GM04504 (cell line): ENCODE results near the gene CPD.
"Not testable (repeated sequence)": the region's sequence is repeated elsewhere in the genome, so short reads cannot be mapped to it uniquely, and the experiment has no call there.

Experiments
- DNase-seq: peaks from one replicate; pipeline ENCODE4 v3.0.0-alpha.2; 2012; ENCODE audit warnings: low read depth

The CPD gene

GRCh38 chr17:30388321-30389179 lies 9.8 kb downstream of the CPD start:
- DNase-seq, result no peak

GRCh38 chr17:30389756-30390300 lies 11.1 kb downstream of the CPD start:
- DNase-seq, result no peak

- DNase-seq, result no peak
These were observed 12.8 kb downstream of the CPD start for GRCh38 chr17:30391534-30391933.

GRCh38 chr17:30393491-30393890 lies 14.8 kb downstream of the CPD start:
- DNase-seq, result no peak

- DNase-seq, result no peak
These were observed 15.5 kb downstream of the CPD start for GRCh38 chr17:30393911-30394867.

GRCh38 chr17:30395398-30396022 lies 16.8 kb downstream of the CPD start:
- DNase-seq, result no peak

GRCh38 chr17:30396129-30396528 lies 17.4 kb downstream of the CPD start:
- DNase-seq, result no peak

DNA sequence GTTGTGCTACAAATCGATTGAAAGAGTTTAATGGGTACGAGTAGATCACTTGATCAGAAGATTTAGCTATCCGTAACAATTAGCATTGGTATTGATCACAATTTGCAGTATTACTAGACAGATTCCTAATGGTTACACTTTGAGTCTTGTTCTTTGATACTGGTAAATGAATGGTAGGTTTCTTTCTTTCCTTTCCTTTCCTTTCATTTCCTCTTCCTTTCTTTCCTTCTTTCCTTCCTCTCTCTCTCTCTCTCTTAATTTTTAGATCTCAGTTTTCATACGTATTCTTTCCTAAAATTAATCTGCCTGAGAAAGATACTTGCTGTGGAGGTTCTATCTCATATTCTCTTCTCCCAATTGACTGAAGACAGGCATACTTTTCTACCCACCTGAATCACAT lies 17.9 kb downstream of the CPD start:
- DNase-seq, result no peak

DNA sequence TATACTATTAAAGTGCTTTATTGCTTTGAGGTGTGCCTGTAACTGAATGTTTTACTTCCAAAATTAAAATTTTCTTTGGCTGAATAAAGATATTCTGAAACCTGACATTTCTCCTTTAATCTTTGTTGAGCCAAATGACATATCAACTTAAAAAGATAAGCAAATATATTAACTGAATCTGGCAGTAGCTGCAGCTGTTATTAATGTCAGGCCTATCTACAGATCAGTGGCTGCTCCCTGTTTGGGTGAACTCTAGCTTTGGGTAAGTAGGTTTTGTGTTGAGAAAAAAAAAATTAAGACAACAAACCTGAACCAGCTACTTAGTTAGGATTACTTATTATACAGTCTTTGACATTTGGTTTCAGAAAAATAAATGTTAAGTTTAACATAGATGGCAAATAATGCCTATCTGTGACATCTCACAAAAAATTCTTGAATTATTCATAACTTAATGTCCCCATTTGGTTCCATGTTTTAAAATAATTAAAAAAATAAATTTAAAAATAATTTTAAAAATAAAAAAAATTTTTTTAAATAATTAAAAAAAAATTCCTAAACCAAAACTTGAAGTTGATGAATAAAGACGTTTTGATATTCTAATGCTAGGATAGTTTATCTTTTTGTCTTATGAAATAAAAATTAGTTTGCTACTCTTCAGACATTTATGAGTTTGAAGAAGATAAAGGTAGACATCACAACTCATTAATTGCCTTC lies 19.8 kb downstream of the CPD start:
- DNase-seq, result no peak

DNA sequence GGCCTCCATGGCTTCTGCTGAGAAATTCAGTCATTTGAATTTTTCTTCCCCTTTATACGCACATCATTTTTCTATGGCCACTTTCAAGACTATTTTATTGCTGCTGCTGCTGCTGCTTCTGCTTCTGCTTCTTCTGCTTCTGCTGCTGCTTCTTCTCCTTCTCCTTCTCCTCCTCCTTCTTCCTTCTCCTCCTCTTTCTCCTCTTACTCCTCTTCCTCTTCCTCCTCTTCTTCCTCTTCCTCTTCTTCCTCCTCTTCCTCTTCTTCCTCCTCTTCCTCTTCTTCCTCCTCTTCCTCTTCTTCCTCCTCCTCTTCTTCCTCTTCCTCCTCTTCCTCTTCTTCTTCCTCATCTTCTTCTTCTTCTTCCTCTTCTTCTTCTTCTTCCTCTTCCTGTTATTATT lies 22.4 kb downstream of the CPD start:
- DNase-seq, result no peak

GRCh38 chr17:30405161-30405560 lies 26.4 kb downstream of the CPD start:
- no peak for DNase-seq

DNA sequence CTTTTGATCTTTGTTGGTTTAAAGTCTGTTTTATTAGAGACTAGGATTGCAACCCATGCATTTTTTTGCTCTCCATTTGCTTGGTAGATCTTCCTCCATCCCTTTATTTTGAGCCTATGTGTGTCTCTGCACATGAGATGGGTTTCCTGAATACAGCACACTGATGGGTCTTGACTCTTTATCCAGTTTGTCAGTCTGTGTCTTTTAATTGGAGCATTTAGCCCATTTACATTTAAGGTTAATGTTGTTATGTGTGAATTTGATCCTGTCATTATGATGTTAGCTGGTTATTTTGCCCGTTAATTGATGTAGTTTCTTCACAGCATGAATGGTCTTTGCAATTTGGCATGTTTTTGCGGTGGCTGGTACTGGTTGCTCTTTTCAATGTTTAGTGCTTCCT lies 31.9 kb downstream of the CPD start:
- not testable (repeated sequence) for DNase-seq

DNA sequence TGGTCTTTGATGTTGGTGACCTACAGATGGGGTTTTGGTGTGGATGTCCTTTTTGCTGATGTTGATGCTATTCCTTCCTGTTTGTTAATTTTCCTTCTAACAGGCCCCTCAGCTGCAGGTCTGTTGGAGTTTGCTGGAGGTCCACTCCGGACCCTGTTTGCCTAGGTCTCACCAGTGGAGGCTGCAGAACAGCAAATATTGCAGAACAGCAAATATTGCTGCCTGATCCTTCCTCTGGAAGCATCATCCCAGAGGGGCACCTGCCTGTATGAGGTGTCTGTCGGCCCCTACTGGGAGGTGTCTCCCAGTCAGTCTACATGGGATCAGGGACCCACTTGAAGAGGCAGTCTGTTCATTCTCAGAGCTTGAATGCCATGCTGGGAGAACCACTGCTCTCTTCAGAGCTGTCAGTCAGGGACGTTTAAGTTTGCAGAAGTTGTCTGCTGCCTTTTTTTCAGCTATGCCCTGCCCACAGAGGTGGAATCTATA lies 33.3 kb downstream of the CPD start:
- DNase-seq, result not testable (repeated sequence)

- DNase-seq, result no peak
These were observed 34.4 kb downstream of the CPD start for GRCh38 chr17:30413109-30413508.

- no peak for DNase-seq
These were observed 35.8 kb downstream of the CPD start for GRCh38 chr17:30414486-30414885.

DNA sequence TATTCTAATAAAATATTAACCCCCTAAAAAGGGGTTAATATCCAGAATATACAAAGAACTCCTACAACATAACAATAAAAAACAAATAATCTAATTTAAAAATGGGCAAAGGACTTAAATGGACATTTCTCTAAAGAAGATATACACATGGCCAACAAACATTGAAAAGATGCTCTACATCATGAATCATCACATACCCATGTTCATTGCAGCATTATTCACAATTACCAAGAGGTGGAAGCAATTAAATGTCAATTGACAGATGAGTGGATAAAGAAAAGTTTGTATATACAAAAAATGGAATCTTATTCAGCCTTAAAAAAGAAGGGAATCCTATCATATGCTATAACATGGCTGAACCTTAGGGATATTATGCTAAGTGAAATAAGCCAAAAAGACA lies 36.8 kb downstream of the CPD start:
- DNase-seq, result peak; percentile 21

- not testable (repeated sequence) for DNase-seq
These were observed 39.3 kb downstream of the CPD start for GRCh38 chr17:30418070-30418469.

DNA sequence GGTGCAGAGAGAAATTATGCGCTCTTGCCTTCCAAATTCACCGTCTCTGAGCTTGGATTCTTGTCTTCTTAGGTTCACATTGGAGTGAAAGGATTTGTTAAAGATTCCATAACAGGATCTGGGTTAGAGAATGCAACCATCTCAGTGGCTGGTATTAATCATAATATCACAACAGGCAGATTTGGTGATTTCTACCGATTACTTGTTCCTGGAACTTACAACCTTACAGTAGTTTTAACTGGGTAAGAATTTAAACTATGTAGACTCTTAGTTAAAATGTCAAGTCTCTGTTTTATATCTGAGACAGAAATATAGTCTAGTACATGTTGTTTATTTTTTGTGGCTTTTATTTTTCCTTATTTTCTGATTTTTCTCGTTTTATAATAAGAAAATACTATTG lies 42.9 kb downstream of the CPD start:
- no peak for DNase-seq

DNA sequence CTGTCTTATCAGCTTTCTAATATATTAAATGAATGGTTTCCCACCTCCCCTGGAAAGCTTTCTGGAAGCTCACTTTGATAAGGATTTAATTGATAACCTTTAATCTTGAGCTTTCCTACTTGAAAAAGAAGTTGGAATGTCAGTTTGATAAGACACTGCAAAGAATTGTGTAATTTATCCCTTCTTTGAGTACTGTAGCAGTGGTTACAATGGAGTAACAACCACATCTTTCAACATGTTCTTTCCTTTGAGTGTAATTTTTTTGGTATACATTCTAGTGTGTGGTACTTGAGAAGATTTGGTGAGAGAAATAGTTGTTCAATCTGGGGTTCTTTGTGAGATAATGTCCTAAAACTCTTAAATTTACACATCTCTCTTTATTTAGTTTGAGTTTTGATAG lies 43.4 kb downstream of the CPD start:
- no peak for DNase-seq

- no peak for DNase-seq
These were observed 45.7 kb downstream of the CPD start for GRCh38 chr17:30424471-30424870.

GRCh38 chr17:30426292-30426691 lies 47.6 kb downstream of the CPD start:
- no peak for DNase-seq
